LHCN-M2 (cell line): ENCODE measurements around the gene COL16A1. TPM values are rescaled to one million over a fixed set of nuclear protein-coding genes. Genes with fewer than 3 reads are reported as not detected.

Source experiments
- DNase-seq: peaks from one replicate; pipeline ENCODE4 v3.0.0-alpha.2; 2012; ENCODE audit warnings: low read depth
- polyA plus RNA-seq: library from polyadenylated mRNA; unstranded; fragments of >200 nt; gene quantifications from one replicate; pipeline ENCODE4 v1.2.1, GENCODE V29; 2012; ENCODE audit warnings: missing spikeins
- total RNA-seq: library from RNA; depleted of rRNA; stranded (reverse); fragments of >200 nt; gene quantifications from 2 replicates; pipeline ENCODE4 v1.2.3, GENCODE V29; 2014; rRNA removed

Gene COL16A1
- total RNA-seq = 9.8 and 11.5 TPM in 2 replicates
- polyA plus RNA-seq = 8.1 TPM

DNA sequence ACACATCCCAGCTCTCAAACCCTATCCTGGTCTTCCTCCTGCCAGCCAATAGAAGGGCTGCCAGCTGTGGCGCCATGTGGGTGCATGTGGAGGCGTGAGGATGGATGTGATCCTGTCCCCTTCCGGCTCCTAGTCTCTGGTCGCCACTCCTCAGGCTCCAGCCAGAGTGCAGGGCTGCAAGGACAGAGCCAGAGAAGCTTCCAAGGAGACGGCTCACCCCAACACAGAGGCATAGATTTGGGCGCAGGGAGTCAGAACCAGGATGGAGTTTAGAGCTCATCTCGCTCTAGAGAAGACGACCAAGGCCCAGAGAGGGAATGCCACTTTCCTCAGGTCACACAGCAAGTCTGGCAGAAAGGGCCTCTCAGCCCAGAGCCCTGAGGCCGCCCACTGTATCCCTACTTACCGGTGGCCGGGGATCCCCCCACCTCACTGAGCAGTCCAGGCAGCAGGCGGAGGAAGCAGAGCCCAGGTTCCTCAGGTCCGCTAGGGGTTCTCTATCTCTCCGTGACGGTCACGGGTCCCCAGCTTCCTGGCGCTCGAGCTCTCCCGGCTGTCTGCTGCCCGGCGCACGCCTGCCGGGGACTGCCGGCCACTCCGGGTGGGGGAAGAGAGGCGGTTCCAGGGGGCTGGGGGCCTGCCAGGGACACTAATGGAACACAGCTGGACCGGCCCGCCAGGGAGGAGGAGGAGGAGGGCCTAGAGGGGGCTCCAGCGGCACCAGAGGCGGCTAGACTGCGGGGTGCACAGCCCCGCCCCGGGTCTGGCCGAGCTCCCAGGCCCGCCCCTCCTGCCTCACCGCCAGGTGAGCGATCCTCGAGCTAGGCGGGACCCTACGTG lies at the start of gene COL16A1:
Gene COL16A1, minus strand, starts transcription at position 587 of the 840 bp plus-strand sequence. CDS start 1,824 bp downstream, outside the sequence.
- no peak for DNase-seq

DNA sequence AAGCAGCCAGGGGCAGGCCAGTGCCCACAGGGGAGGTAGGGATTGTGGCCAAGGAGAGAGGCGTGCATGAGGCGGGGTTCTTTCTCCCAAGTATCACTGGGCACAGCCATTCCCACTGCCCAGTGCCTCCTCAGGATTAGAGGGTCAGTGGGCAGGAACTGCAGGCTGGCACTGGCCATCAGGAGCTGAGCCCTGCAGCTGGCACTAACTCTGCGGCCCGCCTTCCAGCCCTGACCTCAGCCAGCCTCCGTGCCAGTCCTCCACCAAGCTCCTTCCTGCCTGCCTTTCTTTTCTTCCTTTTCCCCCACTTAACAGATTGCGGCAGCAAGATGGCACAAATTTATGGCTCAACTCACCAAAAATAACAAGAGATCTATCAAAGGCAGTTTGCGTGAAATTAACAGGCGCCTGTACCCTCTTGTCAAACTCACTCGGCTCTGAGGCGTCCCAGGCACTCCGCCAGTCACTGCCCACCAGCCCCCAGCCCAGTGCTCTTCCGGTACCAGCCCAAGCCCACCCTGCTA lies 49.2 kb upstream of the COL16A1 start:
- DNase-seq = peak; percentile 16

DNA sequence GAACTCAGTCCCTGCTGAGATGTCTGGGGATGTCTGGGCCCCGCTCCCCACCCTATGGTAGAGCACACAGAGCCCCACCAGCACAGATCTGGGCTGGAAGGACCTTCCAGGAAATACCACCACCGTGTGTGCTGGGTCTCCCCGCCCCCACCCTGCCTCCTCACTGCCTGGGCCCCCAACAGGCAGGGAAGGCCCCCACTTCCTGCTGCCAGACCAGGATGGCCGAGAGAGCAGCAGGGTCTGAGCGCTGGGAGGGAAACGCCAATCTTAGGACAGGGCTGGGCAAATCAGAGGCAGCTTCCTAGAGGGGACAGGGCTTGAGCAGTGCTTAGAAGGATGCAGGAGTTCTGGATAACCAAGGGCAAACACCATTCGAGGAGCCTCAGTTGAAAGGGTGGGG lies 48.4 kb upstream of the COL16A1 start:
- no peak for DNase-seq

DNA sequence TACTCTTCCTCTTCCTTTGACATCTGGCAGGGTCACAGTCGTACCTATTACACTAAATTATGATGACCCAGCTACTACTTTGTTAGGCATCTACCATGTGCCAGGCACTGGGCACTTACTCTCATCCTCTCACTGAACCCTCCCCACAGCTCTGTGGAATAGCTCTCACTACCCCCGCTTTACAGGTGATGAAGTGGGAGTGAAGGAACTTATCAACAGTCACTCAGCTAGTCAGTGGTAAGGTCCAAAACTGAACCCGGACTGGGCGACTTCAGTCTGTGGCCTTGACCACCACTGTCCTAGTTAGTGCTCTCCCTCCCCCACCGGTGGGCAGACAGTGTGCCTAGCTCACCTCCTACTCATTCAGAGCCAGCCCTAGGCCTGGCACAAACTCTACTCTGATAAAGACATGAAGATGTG lies 48.0 kb upstream of the COL16A1 start:
- no peak for DNase-seq

DNA sequence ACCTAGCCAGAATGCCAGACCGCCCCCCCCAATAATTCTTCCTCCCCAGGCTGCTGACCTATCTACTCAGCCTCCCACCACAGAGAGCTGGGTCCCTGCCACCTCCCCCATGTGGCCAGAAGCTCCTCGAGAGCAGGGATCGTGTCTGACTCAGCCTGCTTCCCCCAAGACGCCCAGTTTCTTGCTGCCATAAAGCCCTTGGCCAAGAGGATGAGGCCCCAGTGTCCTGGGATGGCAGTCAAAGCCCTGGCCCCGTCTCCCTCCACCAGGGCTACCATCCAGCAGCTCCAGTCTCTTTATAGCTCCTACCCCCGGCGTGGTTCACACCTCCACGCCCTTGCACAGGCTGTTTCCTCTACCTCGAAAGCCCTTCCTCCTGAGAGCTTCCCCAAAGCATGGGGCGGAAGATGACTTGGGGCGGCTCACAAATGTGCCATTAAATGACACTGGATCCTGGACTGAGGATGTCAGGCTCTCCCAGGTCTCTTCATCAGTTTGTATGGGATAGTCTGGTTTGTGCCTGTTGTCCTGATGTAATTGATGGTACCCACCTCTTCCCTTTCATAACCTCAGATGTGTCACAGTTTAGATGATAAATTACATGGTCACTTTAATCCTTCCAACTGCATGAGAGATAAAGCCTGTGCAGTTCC lies 47.2 kb upstream of the COL16A1 start:
- DNase-seq = peak; percentile 55

DNA sequence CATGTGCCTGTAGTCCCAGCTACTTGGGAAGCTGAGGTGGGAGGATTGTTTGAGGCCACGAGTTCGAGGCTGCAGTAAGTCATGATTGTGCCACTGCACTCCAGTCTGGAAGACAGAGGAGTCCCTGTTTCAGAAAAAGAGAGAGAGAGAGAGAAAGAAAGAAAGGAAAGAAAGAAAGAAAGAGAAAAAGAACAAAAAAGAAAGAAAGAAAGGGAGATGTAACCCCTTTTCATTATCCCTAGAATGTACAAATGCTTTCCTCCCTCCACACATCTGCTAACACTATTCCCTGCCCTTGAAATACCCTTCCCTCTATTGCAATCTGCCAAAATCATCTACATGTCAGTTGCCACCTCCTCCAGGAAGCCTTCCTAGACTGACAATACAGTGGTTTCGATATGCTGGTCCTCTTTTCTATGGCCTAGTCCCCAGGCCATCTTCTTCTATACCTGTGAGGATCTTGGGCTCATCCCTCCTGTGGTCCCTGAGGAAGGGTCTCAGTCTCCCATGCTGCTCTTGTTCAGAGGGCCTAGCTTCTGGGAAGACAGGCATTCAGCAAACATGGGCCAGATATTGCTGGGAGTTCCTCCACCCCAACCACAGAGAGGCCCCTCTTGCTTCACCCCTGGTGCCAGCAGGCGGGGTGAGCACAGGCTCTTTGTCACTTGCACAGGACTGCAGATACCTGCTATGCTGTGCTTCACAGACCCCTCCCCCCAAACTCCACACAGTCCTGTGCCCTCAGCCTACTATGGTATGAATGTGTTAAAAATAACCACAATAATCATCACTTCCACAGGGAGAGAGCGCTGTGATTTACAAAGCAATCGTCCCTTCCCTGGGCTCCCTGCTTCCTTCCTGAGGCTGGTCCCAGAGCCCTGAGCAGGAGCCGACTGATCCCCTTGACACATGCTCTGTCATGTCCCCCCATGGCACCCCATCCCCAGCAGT lies 46.2 kb upstream of the COL16A1 start:
- no peak for DNase-seq

DNA sequence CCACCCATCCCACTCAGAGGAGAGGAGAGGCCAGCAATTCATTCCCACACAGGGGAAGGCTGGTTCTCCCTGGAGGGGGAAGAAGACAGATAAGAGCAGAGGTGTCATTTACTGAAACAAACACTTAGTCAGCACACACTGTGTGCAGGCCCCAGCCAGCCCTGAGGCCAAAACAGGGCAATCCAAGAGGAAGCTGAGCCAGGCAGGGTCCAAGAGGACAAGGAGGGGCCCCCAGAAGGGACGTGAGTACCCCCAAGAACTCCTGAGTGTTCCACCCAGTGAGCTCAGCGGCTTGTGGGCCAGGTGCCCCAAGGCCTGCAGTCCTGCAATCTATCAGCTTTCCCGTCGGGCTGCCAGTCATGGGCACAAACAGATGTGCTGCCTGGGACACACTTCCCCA lies 44.5 kb upstream of the COL16A1 start:
- no peak for DNase-seq

DNA sequence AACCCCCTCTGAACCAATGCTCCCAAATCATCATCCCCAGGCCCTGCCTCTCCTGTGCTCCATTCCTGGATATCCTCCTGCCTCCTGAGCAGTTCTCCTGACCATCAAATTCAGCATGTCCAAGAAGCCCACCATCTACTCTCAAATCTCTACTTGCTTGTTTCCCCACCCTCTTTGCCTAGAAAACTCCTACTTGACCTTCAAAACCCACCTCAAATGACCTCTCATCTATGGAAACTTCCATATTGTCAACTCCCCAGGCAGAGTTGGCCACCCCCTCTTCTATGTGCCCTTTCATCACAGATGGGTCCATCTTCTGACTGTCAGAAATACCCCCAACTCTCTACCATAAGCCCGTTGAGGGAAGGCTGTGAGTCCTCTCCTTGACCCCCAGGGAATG lies 43.5 kb upstream of the COL16A1 start:
- no peak for DNase-seq

DNA sequence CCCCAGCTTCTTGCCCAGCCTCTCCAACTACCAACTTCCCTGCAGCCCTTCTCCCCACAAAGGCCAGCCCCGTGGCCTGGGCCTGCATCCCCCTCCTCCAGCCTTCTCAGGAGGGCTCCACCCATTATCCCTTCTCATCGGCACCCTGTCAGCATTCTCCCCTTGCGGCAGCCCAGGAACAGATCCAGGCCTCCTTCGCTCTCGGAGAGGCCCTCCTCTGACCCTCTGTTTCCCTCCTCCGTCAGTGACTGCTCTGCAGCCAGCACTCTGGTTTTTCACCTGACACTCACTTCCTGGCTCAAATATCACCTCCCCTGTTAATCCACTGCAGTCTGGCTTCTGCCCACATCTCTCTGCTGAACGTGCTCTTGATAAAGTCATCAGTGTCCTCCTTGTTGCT lies 42.9 kb upstream of the COL16A1 start:
- DNase-seq = no peak

DNA sequence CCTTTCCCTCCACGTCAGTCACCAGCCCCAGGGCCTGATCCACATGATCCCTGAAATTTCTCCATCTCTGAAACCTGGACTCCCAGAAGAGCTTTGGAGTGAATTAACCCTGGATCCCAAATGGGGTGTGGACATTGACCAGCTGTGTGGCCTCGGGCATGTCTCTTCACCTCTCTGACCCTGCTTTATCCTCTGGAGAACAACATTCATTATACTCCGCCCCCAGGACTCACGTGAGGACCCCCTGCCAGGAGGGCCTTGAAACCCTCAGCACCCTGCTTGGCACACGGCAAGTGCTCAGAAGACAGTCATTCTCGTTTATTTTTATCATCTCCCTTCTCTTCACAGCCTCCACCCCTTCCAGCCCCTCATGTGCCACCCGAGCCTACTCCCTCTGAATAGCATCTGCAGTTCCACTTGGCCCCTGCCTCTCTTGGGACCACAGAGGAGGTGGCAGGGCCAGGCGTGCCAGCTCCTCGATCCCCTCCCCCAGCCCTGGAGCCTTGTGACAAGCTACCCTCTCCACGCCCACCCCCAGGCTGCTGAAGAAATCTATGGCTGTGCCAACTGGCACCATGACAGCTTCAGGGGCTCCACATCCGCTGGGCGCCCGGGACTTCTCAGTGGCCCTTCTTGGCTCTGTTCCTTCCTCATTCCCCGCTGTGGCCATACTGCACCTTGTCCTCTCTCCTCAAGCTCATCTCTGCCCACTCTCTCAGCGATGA lies 42.3 kb upstream of the COL16A1 start:
- no peak for DNase-seq

DNA sequence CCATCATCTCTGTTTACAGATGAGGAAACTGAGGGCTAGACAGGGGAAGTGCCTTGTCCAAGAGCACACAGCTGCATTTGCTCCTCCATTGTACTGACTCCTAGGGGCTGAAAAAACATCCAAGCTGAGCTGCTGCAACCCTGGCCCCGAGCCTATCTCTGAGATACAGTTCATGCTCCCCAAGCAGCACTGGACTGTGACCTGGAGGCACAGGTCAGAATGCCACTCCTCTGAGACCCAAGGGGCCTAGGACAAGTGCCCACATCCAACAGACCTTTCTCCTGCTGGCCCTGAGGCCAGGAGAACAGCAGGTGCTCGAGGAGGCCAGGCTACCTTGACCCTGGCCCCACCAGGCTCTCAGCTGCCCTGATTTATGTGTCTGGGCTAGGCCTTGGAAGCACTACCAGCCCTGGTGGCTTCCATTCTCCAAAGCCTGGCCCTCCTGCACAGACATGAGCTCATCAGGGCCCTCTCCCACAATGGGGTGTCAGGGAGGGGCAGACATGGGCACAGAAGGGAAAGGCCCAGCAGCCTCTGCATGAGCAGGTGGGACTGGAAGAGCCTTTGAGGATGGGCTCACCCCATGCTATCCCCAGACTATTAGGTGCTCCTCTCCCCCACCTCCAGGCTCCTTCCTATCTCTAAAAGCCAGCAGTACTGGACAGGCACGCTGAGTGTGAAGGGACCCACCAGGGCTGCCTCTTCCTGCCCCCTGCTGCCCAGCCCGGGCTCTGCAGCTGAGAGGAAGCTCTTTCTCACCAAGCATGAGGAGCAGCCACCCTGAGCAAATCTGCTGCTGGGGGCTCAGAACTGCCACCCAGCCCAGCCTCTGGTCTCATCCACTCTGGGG lies 41.5 kb upstream of the COL16A1 start:
- DNase-seq = peak; percentile 43

DNA sequence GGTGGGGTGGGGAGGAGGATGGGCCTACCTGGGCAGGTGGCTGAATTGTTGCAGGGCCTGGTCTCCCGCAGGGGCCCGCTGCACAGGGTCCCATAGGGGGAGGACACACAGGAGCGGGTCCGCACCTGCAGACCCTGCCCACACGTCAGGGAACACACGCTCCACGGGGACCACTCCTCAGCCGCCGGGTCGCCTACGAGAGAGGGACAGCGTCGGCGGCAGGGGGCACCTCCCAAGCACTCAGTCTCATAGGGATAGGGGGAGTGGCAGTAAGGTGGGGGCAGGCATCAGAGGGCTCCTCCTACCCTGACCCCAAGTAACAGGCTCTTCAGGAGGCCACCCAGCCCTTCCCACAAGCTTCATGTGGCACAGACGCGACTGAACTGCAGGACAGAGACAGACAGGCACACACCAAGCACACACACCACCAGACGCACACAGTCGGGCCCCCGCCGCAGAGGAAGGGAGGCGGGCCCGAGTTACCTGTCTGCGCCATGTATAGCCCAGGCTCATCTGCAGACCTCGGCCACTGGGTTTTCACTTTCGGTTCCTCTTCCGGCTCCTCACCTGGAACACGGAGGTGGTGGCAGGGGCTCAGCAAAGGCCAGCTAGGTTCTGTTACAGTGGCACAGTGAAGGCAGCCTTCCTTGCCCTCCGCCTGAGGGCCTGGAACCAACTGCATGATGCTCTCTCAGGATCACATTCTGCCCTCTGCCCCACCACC lies 40.5 kb upstream of the COL16A1 start:
- no peak for DNase-seq

DNA sequence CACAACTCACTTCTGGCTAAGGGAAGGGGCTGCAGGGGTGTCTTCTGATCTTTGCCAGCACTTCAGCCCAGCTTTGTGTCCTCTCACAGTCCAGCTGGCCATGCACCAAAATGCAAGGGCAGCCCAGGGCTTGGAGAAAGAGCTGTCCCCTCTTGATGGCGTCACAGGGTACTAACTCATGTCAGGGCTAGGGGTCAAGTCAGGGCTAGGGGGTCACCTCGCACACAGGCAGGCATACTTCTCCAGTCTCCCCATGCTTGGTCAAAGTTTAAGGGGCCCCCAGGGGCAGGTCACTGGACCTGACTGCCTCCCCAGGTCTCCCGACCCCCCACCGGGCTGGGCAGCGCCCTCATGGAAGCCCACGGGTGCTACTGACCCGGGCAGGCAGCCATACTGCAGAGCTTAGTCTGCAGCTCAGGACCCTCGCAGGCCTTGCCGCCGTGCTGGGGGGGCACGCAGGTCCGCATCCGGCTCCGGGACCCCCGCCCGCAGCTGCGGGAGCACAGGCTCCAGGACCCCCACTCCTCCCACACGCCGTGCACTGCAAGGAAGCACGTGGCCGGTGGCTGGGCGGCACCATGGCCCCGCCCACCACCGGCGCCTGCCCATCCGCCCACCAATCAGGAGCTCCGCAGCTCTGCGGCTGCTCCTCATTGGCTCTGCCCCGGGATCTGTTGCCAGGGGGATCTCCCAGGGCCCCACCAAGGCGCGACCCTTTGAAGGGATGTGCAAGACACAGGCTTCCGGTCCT lies 38.8 kb upstream of the COL16A1 start:
- no peak for DNase-seq

DNA sequence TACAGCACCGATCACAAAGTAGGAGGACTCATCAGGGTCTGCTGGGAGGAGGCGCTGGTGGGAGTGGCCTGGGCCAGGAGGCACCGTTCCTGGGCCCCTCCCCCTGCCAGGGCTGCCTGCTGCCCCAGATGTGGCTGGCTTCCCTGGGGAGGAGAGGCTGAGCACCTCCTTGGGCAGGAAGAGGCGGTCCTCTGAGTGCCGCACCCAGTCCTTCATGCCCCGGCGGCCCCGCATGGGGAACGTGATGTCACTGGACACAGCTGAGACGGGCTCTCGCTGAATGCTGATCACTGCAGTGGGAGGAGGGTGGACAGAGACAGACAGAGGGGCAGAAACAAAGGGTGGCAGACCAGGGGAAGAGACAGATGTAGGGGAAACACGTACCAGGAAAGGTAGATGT lies 35.5 kb upstream of the COL16A1 start:
- DNase-seq = no peak

DNA sequence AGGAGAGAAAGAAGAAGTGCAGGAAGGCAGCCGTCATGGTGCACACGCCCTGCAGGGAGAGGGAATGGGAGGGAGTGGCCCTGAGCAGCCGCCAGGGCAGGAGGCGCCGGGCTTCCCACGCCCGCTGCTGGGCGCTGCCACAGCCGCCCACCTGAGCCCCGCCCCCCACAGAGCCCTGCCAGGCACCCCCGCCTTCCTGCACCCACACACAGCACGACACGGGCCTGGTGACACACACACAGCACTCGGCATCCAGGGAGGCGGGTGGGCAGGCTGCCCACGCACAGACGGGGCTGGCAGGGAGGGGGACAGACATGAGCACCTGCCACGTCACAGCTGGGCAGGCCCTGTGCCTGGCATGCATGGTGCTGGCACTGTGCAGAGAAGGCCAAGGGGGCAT lies 32.9 kb upstream of the COL16A1 start:
- no peak for DNase-seq

DNA sequence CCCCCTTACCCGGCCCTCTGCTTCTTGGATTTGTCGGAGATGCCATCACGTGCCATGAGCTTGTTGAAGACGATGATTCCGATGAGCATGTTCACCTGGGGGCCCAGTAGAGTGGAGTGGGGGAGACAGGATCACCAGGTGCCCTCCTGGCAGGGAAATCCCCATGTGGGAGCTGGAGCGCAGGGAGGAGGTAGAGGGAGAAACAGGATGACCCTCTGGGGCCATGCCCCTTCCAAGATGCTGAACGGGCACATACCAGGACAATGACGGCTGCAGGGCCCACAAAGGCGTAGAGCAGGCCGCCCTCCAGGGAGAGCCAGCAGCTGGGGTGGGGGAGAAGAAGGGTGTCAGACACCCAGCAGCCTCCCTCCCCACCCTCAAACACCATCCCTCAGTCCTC lies 31.8 kb upstream of the COL16A1 start:
- DNase-seq = no peak

DNA sequence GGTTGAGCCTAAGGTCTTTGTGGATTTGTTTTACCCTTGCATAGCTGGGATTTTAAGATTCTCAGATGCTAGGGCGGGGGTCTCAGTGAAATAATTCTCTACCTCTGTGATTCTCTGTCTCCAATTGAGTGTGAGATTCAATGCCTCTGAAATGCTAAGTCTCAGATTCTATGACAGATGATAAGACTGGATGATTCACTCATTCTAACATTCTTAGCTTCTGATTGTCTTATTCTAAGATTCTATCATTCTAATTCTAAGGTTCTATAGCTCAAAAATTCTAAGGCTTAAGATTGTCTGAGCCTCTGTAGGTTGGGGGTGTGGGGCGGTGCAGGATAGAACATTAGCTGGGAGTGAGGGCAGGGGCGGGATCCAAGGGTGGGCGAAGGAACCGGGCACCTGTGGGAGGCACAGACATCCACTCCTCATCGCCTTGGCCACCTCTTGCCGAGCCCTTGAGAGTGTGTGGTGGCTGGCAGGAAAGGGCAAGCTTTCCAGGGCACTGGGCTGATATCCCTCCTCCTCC lies 30.8 kb upstream of the COL16A1 start:
- no peak for DNase-seq
